Measurements from ENCODE around the gene UBN1. TPM values are rescaled to one million over a fixed set of nuclear protein-coding genes. Genes with fewer than 3 reads are reported as not detected.

Gene UBN1
- total RNA-seq, 1 experiment from 2014 or later: 51.0 TPM

DNA sequence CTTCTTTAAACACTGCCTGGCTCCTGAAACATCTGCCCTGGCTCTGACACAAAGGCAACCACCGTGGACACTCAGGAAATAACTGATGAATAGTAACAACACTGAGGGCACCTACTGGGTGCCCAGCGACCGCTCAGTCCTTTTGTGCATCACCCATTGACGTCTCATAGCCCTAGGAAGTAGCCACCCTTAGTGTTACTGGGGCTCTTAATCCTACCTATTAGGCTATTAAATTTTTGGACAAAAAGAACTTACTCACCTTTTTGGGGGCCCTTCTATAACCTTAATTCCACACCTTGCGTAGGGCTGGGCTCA, 78.0 kb downstream of the UBN1 start:
- no peak for TF ChIP-seq EZH2 (IDR thresholded peaks at IDR 0.05; ENCODE audit: borderline replicate concordance, low read depth, low read length, poor library complexity, severe bottlenecking)
- TF ChIP-seq, protein P1, sequence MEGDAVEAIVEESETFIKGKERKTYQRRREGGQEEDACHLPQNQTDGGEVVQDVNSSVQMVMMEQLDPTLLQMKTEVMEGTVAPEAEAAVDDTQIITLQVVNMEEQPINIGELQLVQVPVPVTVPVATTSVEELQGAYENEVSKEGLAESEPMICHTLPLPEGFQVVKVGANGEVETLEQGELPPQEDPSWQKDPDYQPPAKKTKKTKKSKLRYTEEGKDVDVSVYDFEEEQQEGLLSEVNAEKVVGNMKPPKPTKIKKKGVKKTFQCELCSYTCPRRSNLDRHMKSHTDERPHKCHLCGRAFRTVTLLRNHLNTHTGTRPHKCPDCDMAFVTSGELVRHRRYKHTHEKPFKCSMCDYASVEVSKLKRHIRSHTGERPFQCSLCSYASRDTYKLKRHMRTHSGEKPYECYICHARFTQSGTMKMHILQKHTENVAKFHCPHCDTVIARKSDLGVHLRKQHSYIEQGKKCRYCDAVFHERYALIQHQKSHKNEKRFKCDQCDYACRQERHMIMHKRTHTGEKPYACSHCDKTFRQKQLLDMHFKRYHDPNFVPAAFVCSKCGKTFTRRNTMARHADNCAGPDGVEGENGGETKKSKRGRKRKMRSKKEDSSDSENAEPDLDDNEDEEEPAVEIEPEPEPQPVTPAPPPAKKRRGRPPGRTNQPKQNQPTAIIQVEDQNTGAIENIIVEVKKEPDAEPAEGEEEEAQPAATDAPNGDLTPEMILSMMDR (conservative IDR thresholded peaks at IDR 0.05; ENCODE audit: low read depth, low read length): no peak
- no TSS peak for BruUV-seq (replicated peaks)
- Histone ChIP-seq H3K4me3 (ENCODE audit: low read depth, low read length, poor library complexity, severe bottlenecking) (no peak overlapping the region), H3K27me3 (replicated peaks; ENCODE audit: insufficient read depth, low read depth, low read length, poor library complexity) (no peaks in the 10 kb centered on the region), H3K9me3 (ENCODE audit: low read depth, low read length, poor library complexity, severe bottlenecking) (peaks cover 6% of the 10 kb centered on the region), H3K36me3 (ENCODE audit: insufficient read depth, low read length, poor library complexity, severe bottlenecking) (no peaks in the 10 kb centered on the region), H3K27ac (ENCODE audit: low read depth, low read length, poor library complexity, severe bottlenecking) (no peak overlapping the region), H3K4me1 (ENCODE audit: insufficient read depth, low read length, poor library complexity, severe bottlenecking) (no peaks in the 10 kb centered on the region)
- no peak for DNase-seq (ENCODE audit: low spot score)
- POLR2A ChIA-PET (ENCODE audit: low non-redundant PET): no interaction called here
- intact Hi-C loops (cut with micrococcal nuclease; ENCODE audit: unreplicated experiment): no loop called here
- CTCF ChIA-PET: no interaction called here

DNA sequence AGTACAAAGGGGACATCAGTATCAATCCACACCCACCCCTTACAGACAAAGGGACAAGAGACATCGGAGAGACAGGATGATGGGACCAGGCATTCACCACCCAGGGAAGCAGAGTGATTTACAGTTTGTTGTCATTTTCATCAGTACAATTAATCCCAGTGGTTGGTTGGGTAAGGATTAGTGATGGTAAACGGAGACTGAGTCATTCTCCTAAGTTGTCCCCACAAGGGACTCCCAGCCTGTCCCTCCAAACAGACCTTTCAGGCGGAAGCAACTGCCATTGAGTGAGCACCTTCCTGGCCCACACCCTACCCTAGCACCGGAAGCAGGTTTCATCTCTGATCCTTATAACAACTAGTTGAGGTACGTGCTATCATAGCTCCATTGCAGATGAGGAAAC, 78.5 kb downstream of the UBN1 start:
- no peaks in the 10 kb centered on the region for H3K27me3 ChIP-seq (replicated peaks; ENCODE audit: insufficient read depth, low read depth, low read length, poor library complexity)
- no peak for TF ChIP-seq EZH2 (IDR thresholded peaks at IDR 0.05; ENCODE audit: borderline replicate concordance, low read depth, low read length, poor library complexity, severe bottlenecking)
- TF ChIP-seq, protein P1 (conservative IDR thresholded peaks at IDR 0.05; ENCODE audit: low read depth, low read length): no peak
- no TSS peak for BruUV-seq (replicated peaks)
- no peak overlapping the region for H3K4me3 ChIP-seq (ENCODE audit: low read depth, low read length, poor library complexity, severe bottlenecking)
- CTCF ChIA-PET: no interaction called here
- no peaks in the 10 kb centered on the region for H3K4me1 ChIP-seq (ENCODE audit: insufficient read depth, low read length, poor library complexity, severe bottlenecking)
- no peaks in the 10 kb centered on the region for H3K36me3 ChIP-seq (ENCODE audit: insufficient read depth, low read length, poor library complexity, severe bottlenecking)
- peaks cover 6% of the 10 kb centered on the region for H3K9me3 ChIP-seq (ENCODE audit: low read depth, low read length, poor library complexity, severe bottlenecking)
- POLR2A ChIA-PET (ENCODE audit: low non-redundant PET): no interaction called here
- no peak overlapping the region for H3K27ac ChIP-seq (ENCODE audit: low read depth, low read length, poor library complexity, severe bottlenecking)
- intact Hi-C loops (cut with micrococcal nuclease; ENCODE audit: unreplicated experiment): no loop called here
- DNase-seq (ENCODE audit: low spot score): no peak

DNA sequence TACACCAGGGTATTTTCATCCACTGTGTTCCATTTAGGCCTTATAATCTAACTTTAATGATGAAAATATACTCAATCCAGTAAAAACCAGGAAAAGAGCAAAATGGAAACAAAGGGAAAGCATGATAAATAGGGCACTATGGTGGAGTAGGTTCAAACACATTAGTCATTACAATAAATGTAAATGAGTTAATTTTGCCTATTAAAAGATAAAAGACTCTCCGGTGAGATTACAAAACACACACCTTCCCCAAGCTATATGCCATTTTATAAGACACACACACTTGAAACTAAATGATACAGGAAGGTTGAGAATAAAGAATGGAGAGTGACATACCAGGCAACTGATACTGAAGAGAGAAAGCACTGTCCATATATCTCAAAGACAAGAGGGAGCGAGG, 79.6 kb downstream of the UBN1 start:
- TF ChIP-seq, protein P1 (conservative IDR thresholded peaks at IDR 0.05; ENCODE audit: low read depth, low read length): no peak
- no peak for TF ChIP-seq EZH2 (IDR thresholded peaks at IDR 0.05; ENCODE audit: borderline replicate concordance, low read depth, low read length, poor library complexity, severe bottlenecking)
- Histone ChIP-seq H3K4me1 (ENCODE audit: insufficient read depth, low read length, poor library complexity, severe bottlenecking) (no peaks in the 10 kb centered on the region), H3K27me3 (replicated peaks; ENCODE audit: insufficient read depth, low read depth, low read length, poor library complexity) (no peaks in the 10 kb centered on the region), H3K4me3 (ENCODE audit: low read depth, low read length, poor library complexity, severe bottlenecking) (no peak overlapping the region), H3K9me3 (ENCODE audit: low read depth, low read length, poor library complexity, severe bottlenecking) (peaks cover 6% of the 10 kb centered on the region), H3K36me3 (ENCODE audit: insufficient read depth, low read length, poor library complexity, severe bottlenecking) (no peaks in the 10 kb centered on the region), H3K27ac (ENCODE audit: low read depth, low read length, poor library complexity, severe bottlenecking) (no peak overlapping the region)
- DNase-seq (ENCODE audit: low spot score): no peak
- POLR2A ChIA-PET (ENCODE audit: low non-redundant PET): interaction anchor here (0.6 kb wide), 1 partner anchor 1766 kb away, joined by 26 read pairs; no protein-coding TSS in a partner anchor
- no TSS peak for BruUV-seq (replicated peaks)
- CTCF ChIA-PET: no interaction called here
- intact Hi-C loops (cut with micrococcal nuclease; ENCODE audit: unreplicated experiment): no loop called here

Measured in A673 (cell line).